ENCODE data around the gene LDLRAD4. TPM values are rescaled to one million over a fixed set of nuclear protein-coding genes. Genes with fewer than 3 reads are reported as not detected.

The LDLRAD4 gene
- total RNA-seq, 4 donors from 2014 or later = 20.4 to 40.4 (median 35.3) TPM

DNA sequence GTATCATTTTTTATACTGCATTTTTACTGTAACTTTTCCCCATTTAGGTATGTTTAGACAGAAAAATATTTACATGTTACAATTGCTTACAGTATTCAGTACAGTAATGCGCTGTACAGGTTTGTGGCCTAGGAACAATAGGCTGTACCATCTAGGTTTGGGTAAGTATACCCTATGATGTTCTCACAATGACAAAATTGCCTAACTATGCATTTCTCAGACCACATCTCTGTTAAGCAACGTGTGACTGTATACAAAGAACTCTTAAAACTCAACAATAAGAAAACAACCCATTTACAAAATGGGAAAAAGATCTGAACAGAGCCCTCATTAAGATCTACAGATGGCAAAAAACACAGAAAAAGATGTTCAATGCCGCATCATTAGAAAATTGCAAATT is 478.4 kb downstream of the LDLRAD4 start:
- no peaks in the 10 kb centered on the region for H3K9me3 ChIP-seq
- intact Hi-C loops (cut with DNase I) = no loop called here
- H3K27ac ChIP-seq (replicated peaks in 1 of 4) = no peak overlapping the region
- DNase-seq (ENCODE audit: extremely low spot score) = no peak
- H3K27me3 ChIP-seq = no peaks in the 10 kb centered on the region
- H3K4me1 ChIP-seq = no peaks in the 10 kb centered on the region
- H3K36me3 ChIP-seq = no peaks in the 10 kb centered on the region
- WGBS = 93% methylated on average over 3 of the region's 3 CpGs
- H3K4me3 ChIP-seq = no peak overlapping the region
- no peak for TF ChIP-seq POLR2AphosphoS5 (IDR thresholded peaks at IDR 0.05)
- no peak for TF ChIP-seq EP300 (IDR thresholded peaks at IDR 0.05)
- no peak for TF ChIP-seq POLR2A (IDR thresholded peaks at IDR 0.05; ENCODE audit: low read depth)
- no peak for TF ChIP-seq CTCF (IDR thresholded peaks at IDR 0.05)

- Histone ChIP-seq H3K27me3 (no peaks in the 10 kb centered on the region), H3K27ac (replicated peaks in 1 of 4) (no peak overlapping the region), H3K36me3 (no peaks in the 10 kb centered on the region), H3K4me3 (no peak overlapping the region), H3K4me1 (no peaks in the 10 kb centered on the region), H3K9me3 (no peaks in the 10 kb centered on the region)
- intact Hi-C loops (cut with DNase I) = no loop called here
- WGBS = 94% methylated on average over 1 of the region's 1 CpG
- TF ChIP-seq POLR2A (IDR thresholded peaks at IDR 0.05; ENCODE audit: low read depth) (no peak), CTCF (IDR thresholded peaks at IDR 0.05) (no peak), POLR2AphosphoS5 (IDR thresholded peaks at IDR 0.05) (no peak), EP300 (IDR thresholded peaks at IDR 0.05) (no peak)
- no peak for DNase-seq (ENCODE audit: extremely low spot score)
These were observed 481.6 kb downstream of the LDLRAD4 start for GRCh38 chr18:13700153-13700552.

Small RNAs within 50 kb of the gene (small RNA-seq; reads per million reads assigned to genes)
- gene MIR4526 (0 reads per million in 3 donors), gene MIR5190 (0 reads per million in 3 donors)

Other genes with a start within 250 kb of the LDLRAD4 start
- gene CEP192, start 227.4 kb upstream of the LDLRAD4 start, total RNA-seq = 10 to 100 TPM; 18.7 to 21.6 (median 19.6) TPM